H1 (cell line): ENCODE measurements around the gene PARP1. TPM values are rescaled to one million over a fixed set of nuclear protein-coding genes. Genes with fewer than 3 reads are reported as not detected.

Experiments
- CBX5 ChIP-seq: fragments of 300-800, 300-1000 bp; sonication (generic); IDR thresholded peaks from 2 replicates; pipeline ENCODE4 v1.7.1; 2016; ENCODE audit warnings: antibody characterized with exemption, low read length, low read depth
- CHD2 ChIP-seq: IDR thresholded peaks from 2 replicates; pipeline ENCODE4 v1.6.1; 2012; ENCODE audit warnings: low read length, improper control_type of control experiment
- HDAC2 ChIP-seq, 2 experiments: fragments of 300-600 bp in 1 of 2; sonication (generic) in 1 of 2; IDR thresholded peaks; 2 replicates each; pipeline ENCODE4 v1.6.1; 2011 to 2012; ENCODE audit warnings: low read depth in 2 of 2, low read length in 2 of 2, mild to moderate bottlenecking in 2 of 2, moderate library complexity in 2 of 2, borderline replicate concordance in 1 of 2, inconsistent platforms in 1 of 2
- JUN ChIP-seq: IDR thresholded peaks from 2 replicates; pipeline ENCODE4 v1.6.1; 2011; ENCODE audit warnings: low read depth, mild to moderate bottlenecking, improper control_type of control experiment, low read length
- MAFK ChIP-seq: IDR thresholded peaks from 2 replicates; pipeline ENCODE4 v1.6.1; 2012; ENCODE audit warnings: low read depth, mild to moderate bottlenecking, improper control_type of control experiment, low read length
- PHF8 ChIP-seq: fragments of 200-600 bp; sonication (generic); conservative IDR thresholded peaks from 2 replicates; pipeline ENCODE4 v1.7.1; 2012; ENCODE audit warnings: low read depth, mild to moderate bottlenecking, inconsistent platforms, low read length, moderate library complexity
- SP1 ChIP-seq: IDR thresholded peaks from 2 replicates; pipeline ENCODE4 v1.6.1; 2011; ENCODE audit warnings: low read depth, low read length
- SUZ12 ChIP-seq: fragments of 200-600 bp; sonication (generic); IDR thresholded peaks from 2 replicates; pipeline ENCODE4 v1.6.1; 2012; ENCODE audit warnings: mild to moderate bottlenecking, inconsistent platforms, low read length, moderate library complexity, mixed read lengths
- polyA plus RNA-seq, 7 experiments: library from polyadenylated mRNA; depleted of rRNA in 3 of 7; stranded (reverse) in 5 of 7; unstranded in 2 of 7; fragments of >200 nt in 5 of 7; fragments of 200-250 nt in 2 of 7; gene quantifications; 1 replicate in 5 of 7; 2 replicates in 1 of 7; 4 replicates in 1 of 7; pipeline versions ENCODE4 v1.2.1 to v1.2.3, GENCODE V29; 2011 to 2013; ENCODE audit warnings: missing spikeins in 2 of 7, mixed read lengths in 2 of 7
- total RNA-seq: library from RNA; stranded (reverse); fragmentation: NEBNext Ultra II Directional; extraction: Animal tissue kit (Norgen Biotek cat#: 25700); gene quantifications from 2 replicates; pipeline ENCODE4 v1.2.1, GENCODE V29; 2021

The PARP1 gene
- total and polyA plus RNA-seq, 2 of the 8 experiments (the other 6 are each of a cell fraction or from before 2014, with no cell fraction given), result 416 to 441 TPM

GRCh38 chr1:226425431-226426031, 17.6 kb upstream of the PARP1 start (continued):
- TF ChIP-seq CHD2 (no peak), HDAC2 (IDR thresholded peaks at IDR 0.05; ENCODE audit: borderline replicate concordance in 1 of 2, low read depth in 2 of 2, low read length in 2 of 2) (no peak), MAFK (no peak), PHF8 (no peak), CBX5 (no peak), SUZ12 (no peak), JUN (no peak), SP1 (no peak)
